A549 (cell line): Measurements from ENCODE around the gene BAZ1B. TPM values are rescaled to one million over a fixed set of nuclear protein-coding genes. Genes with fewer than 3 reads are reported as not detected.

Source experiments
- ATAC-seq, 2 experiments: fragments of 200-7000 bp in 1 of 2; fragments of >200 bp in 1 of 2; cut with Nextera tagmentation in 1 of 2; cut with Tn5 transposase in 1 of 2; 3 replicates each; pipeline versions ENCODE4 v1.8.0 to v1.9.1; 2018 to 2020; ENCODE audit warnings: mild to moderate bottlenecking in 1 of 2, moderate library complexity in 1 of 2
- CTCF ChIA-PET: fragments of 300-600 bp; sonication (Branson Sonifier 250); formaldehyde crosslinking; extraction: SDS; loops from one replicate; lab custom pipeline; 2021; ENCODE audit warnings: antibody characterized with exemption, inconsistent platforms; lab: Yijun Ruan, JAX
- POLR2A ChIA-PET: fragments of 350-600 bp; formaldehyde crosslinking; extraction: SDS; loops from one replicate; lab custom pipeline; 2021; ENCODE audit warnings: antibody characterized with exemption, inconsistent platforms; lab: Yijun Ruan, JAX
- DNase-seq, 2 experiments: peaks; one replicate each; pipeline versions ENCODE4 v3.0.0 to v3.0.0-alpha.2; 2011 to 2016; ENCODE audit warnings: low read depth in 1 of 2, low spot score in 1 of 2
- FAIRE-seq: peaks from 2 replicates; lab custom pipeline; 2011; peaks lifted over from hg19 to GRCh38; lab: Jason Lieb, UNC
- H3K27ac ChIP-seq, 2 experiments: fragments of >200 bp; sonication (Bioruptor Twin); formaldehyde crosslinking; 3 replicates each; pipeline ENCODE4 v1.5.1; 2016 to 2017
- H3K4me1 ChIP-seq: fragments of >200 bp; sonication (Bioruptor Twin); formaldehyde crosslinking; 3 replicates; pipeline ENCODE4 v1.6.1; 2016
- H3K4me2 ChIP-seq: fragments of >200 bp; sonication (Bioruptor Twin); formaldehyde crosslinking; 3 replicates; pipeline ENCODE4 v1.6.1; 2016
- H3K4me3 ChIP-seq: fragments of >200 bp; sonication (Bioruptor Twin); formaldehyde crosslinking; 3 replicates; pipeline ENCODE4 v1.5.1; 2016
- H3K9me3 ChIP-seq: fragments of >200 bp; sonication (Bioruptor Twin); formaldehyde crosslinking; 3 replicates; pipeline ENCODE4 v1.6.1; 2016
- BCL3 ChIP-seq: fragments of >200 bp; sonication (Bioruptor Twin); formaldehyde crosslinking; IDR thresholded peaks from 3 replicates; pipeline ENCODE4 v1.6.1; 2016
- CBX2 ChIP-seq: fragments of 200-600 bp; sonication (generic); IDR thresholded peaks from 2 replicates; pipeline ENCODE4 v1.6.1; 2016; ENCODE audit warnings: low read depth, mild to moderate bottlenecking, borderline replicate concordance
- CEBPB ChIP-seq, 2 experiments: fragments of >200 bp in 1 of 2; sonication (Bioruptor Twin) in 1 of 2; formaldehyde crosslinking in 1 of 2; IDR thresholded peaks; 2 replicates each; pipeline ENCODE4 v1.6.1; 2012 to 2016
- CHD4 ChIP-seq: fragments of 200-600 bp; sonication (generic); IDR thresholded peaks from 2 replicates; pipeline ENCODE4 v1.6.1; 2016; ENCODE audit warnings: antibody characterized with exemption, mild to moderate bottlenecking, borderline replicate concordance
- E2F6 ChIP-seq: IDR thresholded peaks from 2 replicates; pipeline ENCODE4 v1.6.1; 2012; ENCODE audit warnings: low read depth, borderline replicate concordance
- ESRRA ChIP-seq: fragments of 150-350 bp; IDR thresholded peaks from 2 replicates; pipeline ENCODE4 v1.6.1; 2014; ENCODE audit warnings: mild to moderate bottlenecking, low read length, borderline replicate concordance
- HDAC2 ChIP-seq: fragments of 200-600 bp; sonication (generic); IDR thresholded peaks from 2 replicates; pipeline ENCODE4 v1.6.1; 2016
- HOXA7 ChIP-seq: fragments of 250-450 bp; sonication (Bioruptor Pico); IDR thresholded peaks from 2 replicates; pipeline ENCODE4 v1.5.0; 2020; ENCODE audit warnings: mild to moderate bottlenecking, moderate library complexity
- HOXB13 ChIP-seq: fragments of 250-450 bp; sonication (Bioruptor Pico); IDR thresholded peaks from 2 replicates; pipeline ENCODE4 v1.5.0; 2020; ENCODE audit warnings: low read depth, mild to moderate bottlenecking, moderate library complexity
- JUN ChIP-seq, 2 experiments: fragments of >200 bp; sonication (Bioruptor Twin); formaldehyde crosslinking; IDR thresholded peaks; 2 replicates in 1 of 2; 3 replicates in 1 of 2; pipeline ENCODE4 v1.6.1; 2016 to 2017
- JUNB ChIP-seq: fragments of >200 bp; sonication (Bioruptor Twin); formaldehyde crosslinking; IDR thresholded peaks from 2 replicates; pipeline ENCODE4 v1.6.1; 2016
- KDM5A ChIP-seq: fragments of 200-600 bp; sonication (generic); IDR thresholded peaks from 2 replicates; pipeline ENCODE4 v1.6.1; 2016; ENCODE audit warnings: antibody characterized with exemption, mild to moderate bottlenecking
- MAZ ChIP-seq: fragments of 150-350 bp; IDR thresholded peaks from 2 replicates; pipeline ENCODE4 v1.6.1; 2014; ENCODE audit warnings: antibody characterized with exemption, low read depth, low read length, borderline replicate concordance
- NFE2L2 ChIP-seq: fragments of 150-350 bp; conservative IDR thresholded peaks from 2 replicates; pipeline ENCODE4 v1.6.1; 2014; ENCODE audit warnings: low read length
- NPAS2 ChIP-seq: fragments of 250-450 bp; sonication (Bioruptor Pico); IDR thresholded peaks from 2 replicates; pipeline ENCODE4 v1.8.0; 2022; ENCODE audit warnings: mild to moderate bottlenecking, moderate library complexity, borderline replicate concordance
- NR3C1 ChIP-seq: fragments of >200 bp; sonication (Bioruptor Twin); formaldehyde crosslinking; IDR thresholded peaks from 3 replicates; pipeline ENCODE4 v1.6.1; 2017
- RAD21 ChIP-seq, 2 experiments: fragments of >200 bp in 1 of 2; sonication (Bioruptor Twin) in 1 of 2; formaldehyde crosslinking in 1 of 2; IDR thresholded peaks in 1 of 2; conservative IDR thresholded peaks in 1 of 2; 2 replicates in 1 of 2; 3 replicates in 1 of 2; pipeline ENCODE4 v1.6.1; 2012 to 2018; ENCODE audit warnings: inconsistent platforms in 1 of 2
- REST ChIP-seq: fragments of 200-600 bp; sonication (generic); IDR thresholded peaks from 2 replicates; pipeline ENCODE4 v1.6.1; 2016; ENCODE audit warnings: antibody characterized with exemption, mild to moderate bottlenecking, moderate library complexity
- SREBF2 ChIP-seq: fragments of 450-650 bp; IDR thresholded peaks from 2 replicates; pipeline ENCODE4 v1.6.1; 2014; ENCODE audit warnings: mild to moderate bottlenecking, moderate library complexity
- ZFP36 ChIP-seq: fragments of 450-650 bp; IDR thresholded peaks from 2 replicates; pipeline ENCODE4 v1.6.1; 2014; ENCODE audit warnings: borderline replicate concordance; ENCODE audit not compliant: partially characterized antibody
- WGBS: methylation state at CpG from one replicate; pipeline ENCODE4 v1.1.6; 2017; ENCODE audit errors: missing lambda C conversion rate; 5-methylcytosine and 5-hydroxymethylcytosine counted together
- polyA plus RNA-seq, 4 experiments: library from polyadenylated mRNA; depleted of rRNA in 3 of 4; stranded (reverse); fragments of >200 nt; fragmentation: RNase III in 1 of 4; extraction: RNeasy Plus Mini Kit Qiagen cat#74134 plus additional on column Dnase treatment in 1 of 4; gene quantifications; 2 replicates in 3 of 4; 3 replicates in 1 of 4; pipeline ENCODE4 v1.2.3, GENCODE V29; 2011 to 2017

The BAZ1B gene
- polyA plus RNA-seq, 2 of the 4 experiments (the other 2 are of a cell fraction), result 54.8 to 66.8 TPM

GRCh38 chr7:73442222-73442902, 79.7 kb downstream of the BAZ1B start:
- CTCF ChIA-PET, result interaction anchor here (0.8 to 3.9 kb wide), 4 partner anchors 9 to 119 kb away, joined by 3 to 45 read pairs (median 6); no protein-coding TSS in a partner anchor
- 89% methylated on average over 13 of the region's 13 CpGs for WGBS
- no peak overlapping the region for H3K27ac ChIP-seq
- no peaks in the 10 kb centered on the region for H3K4me1 ChIP-seq
- POLR2A ChIA-PET, result no interaction called here
- ATAC-seq, result no peak
- no peak overlapping the region for H3K4me3 ChIP-seq
- no peaks in the 10 kb centered on the region for H3K9me3 ChIP-seq
- no peak overlapping the region for H3K4me2 ChIP-seq
- no peak for DNase-seq
- no peak for FAIRE-seq
- TF ChIP-seq SREBF2 (no peak), NFE2L2 (no peak), ZFP36 (no peak), CEBPB (IDR thresholded peaks at IDR 0.05) (no peak), HDAC2 (no peak), E2F6 (no peak), HOXA7 (no peak), JUN (IDR thresholded peaks at IDR 0.05) (no peak), BCL3 (no peak), KDM5A (no peak), HOXB13 (CRISPR knock-in tag) (no peak), REST (no peak), MAZ (no peak), NR3C1 (no peak), JUNB (no peak), ESRRA (no peak), NPAS2 (CRISPR knock-in tag) (no peak), CBX2 (no peak)
- TF ChIP-seq, all 56 proteins: peak for 0

GRCh38 chr7:73439410-73439704, 82.7 kb downstream of the BAZ1B start:
- Histone ChIP-seq H3K4me3 (no peak overlapping the region), H3K4me2 (no peak overlapping the region), H3K27ac (no peak overlapping the region), H3K9me3 (no peaks in the 10 kb centered on the region), H3K4me1 (peaks cover 11% of the 10 kb centered on the region)
- no peak for FAIRE-seq
- no peak for TF ChIP-seq CHD4
- TF ChIP-seq RAD21 (conservative IDR thresholded peaks at IDR 0.05 in 1 of 2, IDR thresholded peaks at IDR 0.05 in 1 of 2), result no peak
- no peak for DNase-seq
- POLR2A ChIA-PET, result no interaction called here
- WGBS, result 89% methylated on average over 7 of the region's 7 CpGs
- CTCF ChIA-PET, result interaction anchor here (1.7 to 5.4 kb wide), 2 partner anchors 13 to 116 kb away, joined by 6 to 38 read pairs; no protein-coding TSS in a partner anchor
- ATAC-seq, result no peak
